HUES64 (cell line): ENCODE data around the gene GLTP.

Source experiments
- H3K27ac ChIP-seq: 2 replicates; pipeline ENCODE4 v1.7.0; 2013; ENCODE audit warnings: low read depth, low read length, inconsistent platforms
- H3K27me3 ChIP-seq: 2 replicates; pipeline ENCODE4 v1.6.1; 2013; ENCODE audit warnings: mild to moderate bottlenecking, low read length; ENCODE audit not compliant: insufficient read depth
- H3K36me3 ChIP-seq: 2 replicates; pipeline ENCODE4 v1.6.1; 2013; ENCODE audit warnings: mild to moderate bottlenecking, low read length; ENCODE audit not compliant: insufficient read depth
- H3K4me1 ChIP-seq: 2 replicates; pipeline ENCODE4 v1.6.1; 2013; ENCODE audit warnings: mild to moderate bottlenecking, low read length, moderate library complexity; ENCODE audit not compliant: insufficient read depth
- H3K4me3 ChIP-seq: 2 replicates; pipeline ENCODE4 v1.5.1; 2013; ENCODE audit warnings: mild to moderate bottlenecking, low read length, moderate library complexity
- H3K9ac ChIP-seq: 2 replicates; pipeline ENCODE4 v1.6.1; 2013; ENCODE audit warnings: mild to moderate bottlenecking, low read depth, low read length
- H3K9me3 ChIP-seq: 2 replicates; pipeline ENCODE4 v1.6.1; 2013; ENCODE audit warnings: low read depth, low read length; ENCODE audit not compliant: insufficient read depth
- WGBS: fragments of 150-250, 120-280 bp; methylation state at CpG from one replicate; pipeline ENCODE4 v1.1.7; 2013; ENCODE audit warnings: missing lambda C conversion rate; 5-methylcytosine and 5-hydroxymethylcytosine counted together

Gene GLTP

GRCh38 chr12:109920261-109920780 lies 40.0 kb upstream of the GLTP start:
- H3K27ac ChIP-seq, result no peak overlapping the region
- WGBS, result 94% methylated on average over 11 of the region's 11 CpGs
- no peak overlapping the region for H3K4me3 ChIP-seq
- H3K9ac ChIP-seq, result no peak overlapping the region
- H3K27me3 ChIP-seq, result no peaks in the 10 kb centered on the region
- H3K4me1 ChIP-seq, result no peaks in the 10 kb centered on the region
- peaks cover 35% of the 10 kb centered on the region for H3K36me3 ChIP-seq
- no peaks in the 10 kb centered on the region for H3K9me3 ChIP-seq

GRCh38 chr12:109919456-109919855 lies 39.1 kb upstream of the GLTP start:
- 96% methylated on average over 9 of the region's 10 CpGs for WGBS
- Histone ChIP-seq H3K27me3 (no peaks in the 10 kb centered on the region), H3K27ac (no peak overlapping the region), H3K9me3 (no peaks in the 10 kb centered on the region), H3K9ac (no peak overlapping the region), H3K4me3 (no peak overlapping the region), H3K4me1 (no peaks in the 10 kb centered on the region), H3K36me3 (peaks cover 43% of the 10 kb centered on the region)

GRCh38 chr12:109916045-109916444 lies 35.7 kb upstream of the GLTP start:
- H3K4me1 ChIP-seq, result no peaks in the 10 kb centered on the region
- H3K4me3 ChIP-seq, result no peak overlapping the region
- no peaks in the 10 kb centered on the region for H3K27me3 ChIP-seq
- WGBS, result 91% methylated on average over 4 of the region's 4 CpGs
- H3K9me3 ChIP-seq, result no peaks in the 10 kb centered on the region
- H3K27ac ChIP-seq, result no peak overlapping the region
- no peak overlapping the region for H3K9ac ChIP-seq
- peaks cover 56% of the 10 kb centered on the region for H3K36me3 ChIP-seq

GRCh38 chr12:109915171-109916040 lies 35.1 kb upstream of the GLTP start:
- 93% methylated on average over 26 of the region's 26 CpGs for WGBS

GRCh38 chr12:109914461-109914860 lies 34.1 kb upstream of the GLTP start:
- Histone ChIP-seq H3K9ac (no peak overlapping the region), H3K27me3 (no peaks in the 10 kb centered on the region; the same call in 1 of the 2 replicates), H3K27ac (no peak overlapping the region), H3K4me1 (no peaks in the 10 kb centered on the region), H3K9me3 (no peaks in the 10 kb centered on the region), H3K36me3 (peaks cover 55% of the 10 kb centered on the region), H3K4me3 (no peak overlapping the region)
- 95% methylated on average over 16 of the region's 16 CpGs for WGBS

More at GRCh38 chr12:109915171-109916040, 35.1 kb upstream of the GLTP start:
- Histone ChIP-seq H3K9me3 (no peaks in the 10 kb centered on the region), H3K27ac (no peak overlapping the region), H3K4me1 (no peaks in the 10 kb centered on the region), H3K36me3 (peaks cover 56% of the 10 kb centered on the region), H3K4me3 (no peak overlapping the region), H3K9ac (no peak overlapping the region), H3K27me3 (no peaks in the 10 kb centered on the region)

GRCh38 chr12:109912855-109913321 lies 32.5 kb upstream of the GLTP start:
- Histone ChIP-seq H3K27me3 (no peaks in the 10 kb centered on the region; the same call in 1 of the 2 replicates), H3K36me3 (peaks cover 62% of the 10 kb centered on the region), H3K9me3 (no peaks in the 10 kb centered on the region), H3K27ac (no peak overlapping the region), H3K9ac (no peak overlapping the region), H3K4me3 (no peak overlapping the region), H3K4me1 (no peaks in the 10 kb centered on the region)
- 92% methylated on average over 12 of the region's 12 CpGs for WGBS

GRCh38 chr12:109910969-109911348 lies 30.6 kb upstream of the GLTP start:
- no peak overlapping the region for H3K9ac ChIP-seq
- no peaks in the 10 kb centered on the region for H3K4me1 ChIP-seq
- 68% methylated on average over 12 of the region's 12 CpGs for WGBS
- H3K9me3 ChIP-seq, result no peaks in the 10 kb centered on the region
- peaks cover 60% of the 10 kb centered on the region for H3K36me3 ChIP-seq
- H3K27ac ChIP-seq, result no peak overlapping the region
- no peak overlapping the region for H3K4me3 ChIP-seq
- H3K27me3 ChIP-seq, result peaks cover 14% of the 10 kb centered on the region; the same call in 1 of the 2 replicates

- Histone ChIP-seq H3K4me1 (no peaks in the 10 kb centered on the region), H3K4me3 (no peak overlapping the region), H3K27me3 (peaks cover 17% of the 10 kb centered on the region; the same call in 1 of the 2 replicates), H3K9ac (no peak overlapping the region), H3K27ac (no peak overlapping the region), H3K36me3 (peaks cover 59% of the 10 kb centered on the region), H3K9me3 (no peaks in the 10 kb centered on the region)
- 83% methylated on average over 8 of the region's 8 CpGs for WGBS
Measured at GRCh38 chr12:109910254-109910968, 30.1 kb upstream of the GLTP start.

- H3K27me3 ChIP-seq, result peaks cover 66% of the 10 kb centered on the region
- H3K4me1 ChIP-seq, result peaks cover 17% of the 10 kb centered on the region; the same call in 1 of the 2 replicates
- no peak overlapping the region for H3K9ac ChIP-seq
- no peak overlapping the region for H3K27ac ChIP-seq
- H3K4me3 ChIP-seq, result no peak overlapping the region
- H3K9me3 ChIP-seq, result no peaks in the 10 kb centered on the region
- H3K36me3 ChIP-seq, result peaks cover 61% of the 10 kb centered on the region
- 96% methylated on average over 10 of the region's 10 CpGs for WGBS
Measured at GRCh38 chr12:109905301-109905700, 25.0 kb upstream of the GLTP start.

- peaks cover 90% of the 10 kb centered on the region for H3K27me3 ChIP-seq
- H3K27ac ChIP-seq, result no peak overlapping the region
- H3K4me3 ChIP-seq, result no peak overlapping the region
- no peaks in the 10 kb centered on the region for H3K9me3 ChIP-seq
- H3K9ac ChIP-seq, result no peak overlapping the region
- peaks cover 46% of the 10 kb centered on the region for H3K36me3 ChIP-seq
- peaks cover 17% of the 10 kb centered on the region; the same call in 1 of the 2 replicates for H3K4me1 ChIP-seq
- 82% methylated on average over 15 of the region's 15 CpGs for WGBS
Measured at GRCh38 chr12:109902891-109903418, 22.6 kb upstream of the GLTP start.
